CD14-positive monocyte (primary cell): ENCODE measurements around the gene B3GNT9. TPM values are rescaled to one million over a fixed set of nuclear protein-coding genes. Genes with fewer than 3 reads are reported as not detected.

Experiments used
- DNase-seq, 3 donors: peaks; one replicate each; pipeline ENCODE4 v3.0.0-alpha.2; 2011 to 2022
- H2AFZ ChIP-seq: 2 replicates; pipeline ENCODE4 v1.6.0; 2012; ENCODE audit warnings: mild to moderate bottlenecking, low read depth, low read length, inconsistent platforms; ENCODE audit not compliant: insufficient read depth, poor library complexity, severe bottlenecking
- H3K27ac ChIP-seq, 2 donors: 1 replicate in 1 of 2; 2 replicates in 1 of 2; pipeline ENCODE4 v1.5.1; 2012 to 2013; ENCODE audit warnings: low read length in 2 of 2, control low read depth in 1 of 2, inconsistent platforms in 1 of 2, low read depth in 1 of 2, mild to moderate bottlenecking in 1 of 2
- H3K27me3 ChIP-seq, 2 donors: one replicate each; pipeline versions ENCODE4 v1.6.0 to v1.6.1; 2011 to 2013; ENCODE audit warnings: low read length in 2 of 2; ENCODE audit not compliant: control insufficient read depth in 2 of 2, insufficient read depth in 2 of 2
- H3K36me3 ChIP-seq, 2 donors: replicated peaks in 1 of 2; 1 replicate in 1 of 2; 2 replicates in 1 of 2; pipeline versions ENCODE4 v1.5.1 to v1.6.1; 2012 to 2013; ENCODE audit warnings: low read length in 2 of 2, control low read depth in 1 of 2, inconsistent platforms in 1 of 2, mild to moderate bottlenecking in 1 of 2; ENCODE audit not compliant: insufficient read depth in 2 of 2, control insufficient read depth in 1 of 2
- H3K4me1 ChIP-seq, 2 donors: 1 replicate in 1 of 2; 2 replicates in 1 of 2; pipeline versions ENCODE4 v1.5.1 to v1.6.1; 2012 to 2013; ENCODE audit warnings: low read length in 2 of 2, control low read depth in 1 of 2, inconsistent platforms in 1 of 2, mild to moderate bottlenecking in 1 of 2, moderate library complexity in 1 of 2; ENCODE audit not compliant: insufficient read depth in 2 of 2, control insufficient read depth in 1 of 2
- H3K4me2 ChIP-seq: replicated peaks from 2 replicates; pipeline ENCODE3; 2012; ENCODE audit warnings: low read length, moderate library complexity, mild to moderate bottlenecking; ENCODE audit not compliant: poor library complexity, severe bottlenecking; ENCODE audit errors: extremely low read depth
- H3K4me3 ChIP-seq, 3 experiments: fragments of 200-600 bp in 1 of 3; sonication (generic) in 1 of 3; replicated peaks in 1 of 3; 1 replicate in 2 of 3; 2 replicates in 1 of 3; pipeline ENCODE4 v1.5.1; 2011 to 2013; ENCODE audit warnings: low read length in 3 of 3, mild to moderate bottlenecking in 3 of 3, control low read depth in 2 of 3, low read depth in 2 of 3, inconsistent platforms in 1 of 3, moderate library complexity in 1 of 3
- H3K79me2 ChIP-seq: 2 replicates; pipeline ENCODE4 v1.6.0; 2012; ENCODE audit warnings: mild to moderate bottlenecking, control low read depth, inconsistent platforms, low read length, moderate library complexity; ENCODE audit not compliant: insufficient read depth
- H3K9ac ChIP-seq: 2 replicates; pipeline ENCODE4 v1.6.0; 2017; ENCODE audit warnings: low read length, mild to moderate bottlenecking; ENCODE audit not compliant: insufficient read depth, poor library complexity, severe bottlenecking
- H3K9me3 ChIP-seq, 2 donors: replicated peaks in 1 of 2; 1 replicate in 1 of 2; 2 replicates in 1 of 2; pipeline versions ENCODE4 v1.5.1 to v1.6.1; 2012 to 2013; ENCODE audit warnings: low read length in 2 of 2, control low read depth in 1 of 2; ENCODE audit not compliant: control insufficient read depth in 1 of 2, insufficient read depth in 1 of 2
- H4K20me1 ChIP-seq: 2 replicates; pipeline ENCODE4 v1.6.0; 2012; ENCODE audit warnings: mild to moderate bottlenecking, low read length, control low read depth, moderate library complexity; ENCODE audit not compliant: insufficient read depth
- H3K27ac Mint-ChIP-seq, 7 donors: one replicate each; pipeline ENCODE4 v1.8.0; 2020; ENCODE audit warnings: mild to moderate bottlenecking in 7 of 7, mixed read lengths in 7 of 7, moderate library complexity in 6 of 7, inconsistent platforms in 2 of 7
- H3K27me3 Mint-ChIP-seq, 3 donors: one replicate each; pipeline ENCODE4 v1.8.0; 2021 to 2022; ENCODE audit warnings: low read depth in 3 of 3, mild to moderate bottlenecking in 3 of 3, mixed read lengths in 3 of 3, moderate library complexity in 3 of 3, inconsistent platforms in 1 of 3
- H3K36me3 Mint-ChIP-seq, 2 donors: one replicate each; pipeline ENCODE4 v1.8.0; 2020; ENCODE audit warnings: mixed read lengths in 2 of 2, inconsistent platforms in 1 of 2, mild to moderate bottlenecking in 1 of 2
- H3K4me1 Mint-ChIP-seq: one replicate; pipeline ENCODE4 v1.8.0; 2020; ENCODE audit warnings: mild to moderate bottlenecking, mixed read lengths
- H3K4me3 Mint-ChIP-seq, 2 donors: one replicate each; pipeline ENCODE4 v1.8.0; 2020; ENCODE audit warnings: mild to moderate bottlenecking in 2 of 2, mixed read lengths in 2 of 2, moderate library complexity in 1 of 2
- H3K9me3 Mint-ChIP-seq, 7 donors: one replicate each; pipeline ENCODE4 v1.8.0; 2020 to 2022; ENCODE audit warnings: mixed read lengths in 7 of 7, mild to moderate bottlenecking in 6 of 7, moderate library complexity in 6 of 7, inconsistent platforms in 2 of 7
- CTCF ChIP-seq: fragments of 200-600 bp; IDR thresholded peaks from one replicate; pipeline ENCODE4 v1.8.0; 2022; ENCODE audit warnings: antibody characterized with exemption, mild to moderate bottlenecking
- WGBS: methylation state at CpG from one replicate; pipeline ENCODE4 v1.1.5; 2013; ENCODE audit warnings: missing lambda C conversion rate; ENCODE audit not compliant: insufficient coverage; 5-methylcytosine and 5-hydroxymethylcytosine counted together
- intact Hi-C, 2 donors: fragments of 100-400 bp; cut with micrococcal nuclease; formaldehyde crosslinking; loops; one replicate each; pipeline versions ENCODE4 v1.15.0 to v1.15.1; 2023
- polyA plus RNA-seq, 3 donors: library from polyadenylated mRNA; depleted of rRNA in 1 of 3; unstranded in 2 of 3; stranded (reverse) in 1 of 3; fragments of 300-500 nt in 2 of 3; fragments of >200 nt in 1 of 3; fragmentation: Illumina TruSeq in 2 of 3; gene quantifications; 1 replicate in 2 of 3; 2 replicates in 1 of 3; pipeline ENCODE4 v1.2.3, GENCODE V29; 2012 to 2021

The B3GNT9 gene
- polyA plus RNA-seq, 3 donors, result 0.10 to 0.67 (median 0.20) TPM

- Mint-ChIP-seq H3K4me3 (peak overlapping the region in 1 of 2 donors; percentile 66), H3K27me3 (peaks cover 37 to 50% (median 44%) of the 10 kb centered on the region in 3 donors), H3K9me3 (peaks cover 7 to 18% (median 12%) of the 10 kb centered on the region in 7 donors), H3K4me1 (peaks cover 8% of the 10 kb centered on the region), H3K36me3 (peaks cover 55 to 57% of the 10 kb centered on the region in 2 donors), H3K27ac (no peak overlapping the region)
- intact Hi-C loops, result no loop called here
- Histone ChIP-seq H3K9ac (no peak overlapping the region), H3K27ac (no peak overlapping the region), H3K4me3 (no peak overlapping the region), H3K27me3 (peaks cover 13 to 45% of the 10 kb centered on the region in 2 donors), H3K4me1 (peaks cover 8 to 17% of the 10 kb centered on the region in 2 donors), H2AFZ (no peak overlapping the region), H3K36me3 (peaks cover 51 to 55% of the 10 kb centered on the region in 2 donors), H3K79me2 (no peaks in the 10 kb centered on the region), H3K9me3 (peaks cover 9 to 18% of the 10 kb centered on the region in 2 donors), H4K20me1 (peaks cover 85% of the 10 kb centered on the region), H3K4me2 (no peak overlapping the region)
- 100% methylated on average over 9 of the region's 11 CpGs for WGBS
- no peak for TF ChIP-seq CTCF
- no peak for DNase-seq
These were observed 2.0 kb downstream of the B3GNT9 start for GRCh38 chr16:67148656-67149275.

GRCh38 chr16:67148221-67148620 lies 2.6 kb downstream of the B3GNT9 start:
- DNase-seq, result no peak
- Mint-ChIP-seq H3K9me3 (peaks cover 7 to 17% (median 12%) of the 10 kb centered on the region in 7 donors), H3K27ac (no peak overlapping the region), H3K36me3 (peaks cover 59 to 62% of the 10 kb centered on the region in 2 donors), H3K4me1 (peaks cover 5% of the 10 kb centered on the region), H3K27me3 (peaks cover 34 to 45% (median 39%) of the 10 kb centered on the region in 3 donors), H3K4me3 (peak overlapping the region in 1 of 2 donors; percentile 30)
- intact Hi-C loops, result no loop called here
- WGBS, result 100% methylated on average over 2 of the region's 2 CpGs
- Histone ChIP-seq H3K4me1 (peaks cover 8 to 17% of the 10 kb centered on the region in 2 donors), H3K79me2 (no peaks in the 10 kb centered on the region), H3K9ac (no peak overlapping the region), H3K36me3 (peaks cover 55 to 60% of the 10 kb centered on the region in 2 donors), H2AFZ (no peak overlapping the region), H3K27ac (no peak overlapping the region), H4K20me1 (peaks cover 83% of the 10 kb centered on the region), H3K4me2 (no peak overlapping the region), H3K27me3 (peaks cover 13 to 43% of the 10 kb centered on the region in 2 donors), H3K9me3 (peaks cover 9 to 18% of the 10 kb centered on the region in 2 donors), H3K4me3 (no peak overlapping the region)
- TF ChIP-seq CTCF, result no peak
